IMR-90 (cell line): ENCODE data around the gene BTBD2.

ENCODE experiments used
- CEBPB ChIP-seq: IDR thresholded peaks from 2 replicates; pipeline ENCODE4 v1.6.1; 2012; ENCODE audit warnings: low read depth, low read length, improper control_type of control experiment
- CTCF ChIP-seq: conservative IDR thresholded peaks from 2 replicates; pipeline ENCODE4 v1.5.1; 2012; ENCODE audit warnings: mild to moderate bottlenecking, low read depth, low read length, improper control_type of control experiment
- MAZ ChIP-seq: IDR thresholded peaks from 2 replicates; pipeline ENCODE4 v1.6.1; 2012; ENCODE audit warnings: low read depth, mild to moderate bottlenecking, low read length, improper control_type of control experiment, moderate library complexity, borderline replicate concordance
- POLR2A ChIP-seq: IDR thresholded peaks from 2 replicates; pipeline ENCODE4 v1.6.1; 2012; ENCODE audit warnings: mild to moderate bottlenecking, low read depth, low read length
- RCOR1 ChIP-seq: IDR thresholded peaks from 2 replicates; pipeline ENCODE4 v1.6.1; 2012; ENCODE audit warnings: mild to moderate bottlenecking, low read length, improper control_type of control experiment; ENCODE audit not compliant: insufficient replicate concordance
- RFX5 ChIP-seq: IDR thresholded peaks from 2 replicates; pipeline ENCODE4 v1.8.0; 2012; ENCODE audit warnings: low read depth, mild to moderate bottlenecking, low read length, moderate library complexity
- SMC3 ChIP-seq: fragments of 150-350 bp; IDR thresholded peaks from 2 replicates; pipeline ENCODE4 v1.6.1; 2016; ENCODE audit warnings: low read depth, mild to moderate bottlenecking, antibody characterized with exemption, low read length, moderate library complexity

DNA sequence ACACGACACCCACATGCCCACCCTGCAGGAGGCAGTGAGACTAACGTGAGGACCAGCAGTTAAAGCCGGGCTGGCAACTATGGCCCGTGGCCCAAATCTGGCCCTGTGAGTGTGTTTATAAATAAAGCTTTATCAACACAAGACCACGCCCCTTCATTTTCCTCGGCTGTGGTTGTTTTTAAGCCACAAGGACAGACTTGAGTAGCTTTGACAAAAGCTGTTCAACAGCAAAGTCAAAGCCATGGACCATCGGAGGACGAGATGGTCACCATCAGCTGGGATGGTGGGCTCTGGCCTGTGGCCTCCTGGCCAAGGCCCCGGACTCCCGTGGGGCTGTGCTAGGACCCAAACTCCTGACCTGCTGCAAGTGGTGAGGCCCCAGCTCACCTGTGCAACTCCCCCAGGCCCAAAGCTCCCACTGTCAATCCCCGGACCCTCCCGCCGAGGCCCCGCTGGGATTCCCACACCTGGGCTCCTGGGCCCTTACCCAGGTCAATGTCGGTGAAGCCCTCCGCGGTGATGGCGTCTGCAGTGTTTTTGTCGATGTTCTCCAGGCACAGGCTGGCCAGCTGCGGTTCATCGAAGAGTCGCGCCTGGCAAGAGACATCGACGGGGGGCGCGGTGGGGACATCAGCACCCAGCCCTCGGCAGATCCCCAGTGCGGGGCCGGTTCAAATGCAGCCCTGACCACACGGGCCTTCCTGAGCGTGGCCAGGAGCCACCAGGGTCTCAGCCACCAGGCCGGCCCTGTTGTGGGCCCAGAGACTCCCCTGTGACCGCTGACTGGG lies 25.1 kb downstream of the BTBD2 start:
- TF ChIP-seq CTCF, result no peak
- TF ChIP-seq POLR2A, result no peak
- no peak for TF ChIP-seq MAZ
- TF ChIP-seq RFX5, result no peak
- TF ChIP-seq SMC3, result no peak
- no peak for TF ChIP-seq CEBPB
- TF ChIP-seq RCOR1, result no peak
